ENCODE data around the gene OR6N1.

The OR6N1 gene

GRCh38 chr1:158724442-158724841 is 47.6 kb downstream of the OR6N1 start:
- no peak for TF ChIP-seq CTCF (IDR thresholded peaks at IDR 0.05; ENCODE audit: insufficient read depth, missing control alignments)
- DNase-seq (ENCODE audit: insufficient read length, low spot score) (no peak), FAIRE-seq (no peak)

- FAIRE-seq = no peak
- no peak for DNase-seq (ENCODE audit: insufficient read length, low spot score)
- no peak for TF ChIP-seq CTCF (IDR thresholded peaks at IDR 0.05; ENCODE audit: insufficient read depth, missing control alignments)
Observed at GRCh38 chr1:158720620-158721019, 51.4 kb downstream of the OR6N1 start, which contains the start of gene OR6K3. OR6K3 (minus strand) TSS chr1:158720720; CDS start chr1:158718115, 2,605 bp downstream.

- DNase-seq (ENCODE audit: insufficient read length, low spot score) (no peak), FAIRE-seq (no peak)
- no peak for TF ChIP-seq CTCF (IDR thresholded peaks at IDR 0.05; ENCODE audit: insufficient read depth, missing control alignments)
Observed at GRCh38 chr1:158719664-158720063, 52.3 kb downstream of the OR6N1 start.

- DNase-seq (ENCODE audit: insufficient read length, low spot score) = no peak
- TF ChIP-seq CTCF (IDR thresholded peaks at IDR 0.05; ENCODE audit: insufficient read depth, missing control alignments) = no peak
- FAIRE-seq = no peak
Observed at GRCh38 chr1:158717344-158717743, 54.7 kb downstream of the OR6N1 start.

- FAIRE-seq (no peak), DNase-seq (ENCODE audit: insufficient read length, low spot score) (no peak)
- no peak for TF ChIP-seq CTCF (IDR thresholded peaks at IDR 0.05; ENCODE audit: insufficient read depth, missing control alignments)
Observed at GRCh38 chr1:158716335-158716734, 55.7 kb downstream of the OR6N1 start.

- FAIRE-seq (no peak), DNase-seq (ENCODE audit: insufficient read length, low spot score) (no peak)
- TF ChIP-seq CTCF (IDR thresholded peaks at IDR 0.05; ENCODE audit: insufficient read depth, missing control alignments) = no peak
Observed at GRCh38 chr1:158714754-158715153, 57.2 kb downstream of the OR6N1 start.
